HG03196 (cell line): Measurements from ENCODE around the gene PCSK7.

Experiments
- ATAC-seq: cut with Tn5 transposase; IDR thresholded peaks from one replicate; pipeline ENCODE4 v1.9.1; 2021; ENCODE audit not compliant: unreplicated experiment

The PCSK7 gene

DNA sequence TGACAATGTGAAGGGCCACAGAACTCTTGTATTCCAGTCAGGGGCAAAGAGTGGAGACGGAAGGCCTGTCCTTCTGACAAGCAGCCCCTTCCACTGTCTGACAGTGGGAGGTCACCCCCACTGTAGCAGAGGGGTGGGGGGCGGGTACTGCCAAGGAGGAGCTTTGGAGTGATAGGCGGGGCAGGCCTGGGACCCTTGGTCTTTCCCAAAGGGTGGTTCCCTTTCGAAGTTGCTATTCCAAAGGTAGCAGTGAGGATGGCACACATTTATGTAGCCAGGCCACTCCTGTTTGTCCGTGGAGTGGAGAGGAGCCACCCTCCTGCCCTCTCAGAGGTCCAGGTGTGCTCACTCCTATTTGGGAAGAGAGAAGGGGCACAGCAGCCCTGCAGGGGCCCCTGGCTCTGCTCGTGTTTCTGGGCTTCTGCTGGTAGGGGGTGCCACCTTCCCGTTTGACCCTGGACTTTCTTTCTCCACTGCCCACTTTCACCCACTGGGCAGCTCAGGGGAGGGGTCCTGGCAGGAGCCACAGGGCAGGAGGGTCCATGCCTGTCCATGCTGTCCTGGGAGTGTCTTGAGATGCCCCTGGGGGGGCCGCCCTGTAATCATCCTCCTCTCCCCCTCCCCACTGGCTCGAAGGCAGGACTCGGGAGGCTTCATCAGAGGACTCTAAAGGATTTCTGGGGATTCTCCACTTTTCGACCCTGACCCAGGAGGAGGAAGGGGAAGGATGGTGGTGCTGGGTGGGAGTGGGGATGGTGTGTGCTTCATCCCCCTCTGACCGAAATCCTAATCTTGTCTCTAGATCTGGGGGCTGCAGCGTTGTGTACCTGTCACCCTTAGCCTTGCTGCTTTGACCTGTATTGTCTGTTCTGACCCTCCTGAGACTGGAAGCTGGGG lies 31.7 kb downstream of the PCSK7 start:
- ATAC-seq = no peak

GRCh38 chr11:117199053-117199915 lies 32.6 kb downstream of the PCSK7 start, which contains the start of gene TAGLN:
TAGLN (plus strand) TSS chr11:117199370; CDS start chr11:117203014, 3,644 bp downstream.
- no peak for ATAC-seq

- ATAC-seq = no peak
Measured at GRCh38 chr11:117198613-117199012, 33.3 kb downstream of the PCSK7 start.

GRCh38 chr11:117197516-117198456 lies 34.1 kb downstream of the PCSK7 start:
- ATAC-seq = no peak

GRCh38 chr11:117197006-117197405 lies 34.9 kb downstream of the PCSK7 start:
- ATAC-seq = no peak

DNA sequence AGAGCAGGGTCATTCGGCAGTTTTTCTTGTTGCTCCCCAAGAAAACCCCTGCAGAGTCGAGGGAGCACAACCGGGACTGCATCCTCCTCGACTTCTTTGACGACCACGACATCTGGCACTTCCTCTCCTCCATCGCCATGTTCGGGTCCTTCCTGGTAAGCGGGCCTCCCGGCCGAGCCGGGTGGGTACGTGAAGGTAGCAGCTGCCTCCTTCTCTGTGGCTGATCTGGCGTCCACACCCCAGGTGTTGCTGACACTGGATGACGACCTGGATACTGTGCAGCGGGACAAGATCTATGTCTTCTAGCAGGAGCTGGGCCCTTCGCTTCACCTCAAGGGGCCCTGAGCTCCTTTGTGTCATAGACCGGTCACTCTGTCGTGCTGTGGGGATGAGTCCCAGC lies 36.1 kb downstream of the PCSK7 start:
- ATAC-seq = no peak

DNA sequence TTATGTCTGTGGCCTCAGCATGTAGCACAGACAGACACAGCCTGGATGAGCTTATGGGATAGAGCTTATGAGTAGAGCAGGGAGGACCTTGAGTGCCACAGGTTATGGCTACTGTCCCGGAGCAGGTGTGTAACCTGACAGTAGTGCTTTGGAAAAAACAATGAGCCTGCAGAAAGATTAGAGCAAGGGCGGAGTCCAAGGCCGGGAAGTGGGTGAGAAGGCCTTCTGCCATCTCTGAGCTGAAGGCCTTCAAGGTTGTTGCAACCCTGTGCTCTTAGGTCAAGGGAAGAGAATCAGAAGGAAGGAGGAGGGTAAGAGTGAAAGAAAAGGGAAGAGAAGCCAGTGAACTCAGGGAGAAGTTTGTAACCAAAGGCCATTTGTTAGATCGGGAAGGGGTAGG lies 36.6 kb downstream of the PCSK7 start:
- ATAC-seq = no peak

GRCh38 chr11:117194267-117194666 lies 37.6 kb downstream of the PCSK7 start:
- ATAC-seq = no peak

DNA sequence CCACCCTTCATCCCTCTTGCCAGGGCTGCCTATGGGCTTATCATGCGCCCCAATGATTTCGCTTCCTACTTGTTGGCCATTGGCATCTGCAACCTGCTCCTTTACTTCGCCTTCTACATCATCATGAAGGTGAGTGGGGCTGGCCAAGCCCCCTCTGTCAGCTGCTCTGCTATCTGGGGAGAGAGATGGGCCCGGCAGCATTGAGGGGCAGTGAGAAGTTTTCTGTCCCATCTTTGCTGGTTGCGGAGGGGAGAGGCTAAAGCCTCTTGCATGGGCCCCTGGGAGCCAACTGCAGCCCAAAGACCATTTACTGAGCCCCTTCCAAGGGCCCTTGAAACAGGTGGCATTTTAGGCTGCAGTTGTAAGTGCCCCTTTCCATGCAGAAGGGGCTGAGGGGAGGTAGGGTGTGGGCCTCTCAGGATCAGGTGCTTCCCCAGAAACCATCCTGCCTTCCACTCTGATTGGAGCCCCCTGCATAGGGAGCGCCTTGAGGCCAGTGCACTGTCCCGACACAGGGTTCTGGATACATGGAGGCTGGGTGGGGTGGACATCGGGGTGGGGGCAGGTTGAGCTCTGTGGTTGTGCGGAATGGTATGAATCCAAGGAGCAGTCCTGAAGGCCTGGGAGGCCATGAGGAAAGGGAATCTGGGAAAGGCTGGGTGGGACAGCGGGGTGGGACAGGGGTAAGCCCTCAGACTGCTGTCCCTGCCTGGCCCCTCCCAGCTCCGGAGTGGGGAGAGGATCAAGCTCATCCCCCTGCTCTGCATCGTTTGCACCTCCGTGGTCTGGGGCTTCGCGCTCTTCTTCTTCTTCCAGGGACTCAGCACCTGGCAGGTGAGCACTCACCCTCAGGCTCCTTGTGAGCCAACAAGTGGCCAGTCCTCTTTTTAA lies 38.5 kb downstream of the PCSK7 start:
- no peak for ATAC-seq

DNA sequence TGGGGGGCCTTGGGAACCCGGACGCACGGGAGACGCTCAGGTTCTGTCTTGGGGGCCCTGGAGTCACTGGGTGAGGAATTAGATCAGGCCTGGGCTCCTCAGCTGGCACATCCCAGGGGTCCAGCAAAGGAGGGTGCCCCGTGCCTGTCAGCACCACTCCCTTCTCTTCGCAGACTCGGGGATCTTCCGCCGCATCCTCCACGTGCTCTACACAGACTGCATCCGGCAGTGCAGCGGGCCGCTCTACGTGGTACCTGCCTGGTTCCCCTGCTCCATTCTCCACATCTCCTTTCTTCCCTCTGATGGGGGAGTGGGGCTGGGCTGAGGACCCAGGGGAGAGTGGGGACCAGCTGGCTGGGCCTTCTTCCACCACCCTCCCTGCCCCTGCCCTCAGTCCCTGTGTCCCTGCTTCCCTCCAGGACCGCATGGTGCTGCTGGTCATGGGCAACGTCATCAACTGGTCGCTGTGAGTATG lies 39.4 kb downstream of the PCSK7 start:
- no peak for ATAC-seq

- no peak for ATAC-seq
Measured at GRCh38 chr11:117191680-117192400, 40.0 kb downstream of the PCSK7 start.

DNA sequence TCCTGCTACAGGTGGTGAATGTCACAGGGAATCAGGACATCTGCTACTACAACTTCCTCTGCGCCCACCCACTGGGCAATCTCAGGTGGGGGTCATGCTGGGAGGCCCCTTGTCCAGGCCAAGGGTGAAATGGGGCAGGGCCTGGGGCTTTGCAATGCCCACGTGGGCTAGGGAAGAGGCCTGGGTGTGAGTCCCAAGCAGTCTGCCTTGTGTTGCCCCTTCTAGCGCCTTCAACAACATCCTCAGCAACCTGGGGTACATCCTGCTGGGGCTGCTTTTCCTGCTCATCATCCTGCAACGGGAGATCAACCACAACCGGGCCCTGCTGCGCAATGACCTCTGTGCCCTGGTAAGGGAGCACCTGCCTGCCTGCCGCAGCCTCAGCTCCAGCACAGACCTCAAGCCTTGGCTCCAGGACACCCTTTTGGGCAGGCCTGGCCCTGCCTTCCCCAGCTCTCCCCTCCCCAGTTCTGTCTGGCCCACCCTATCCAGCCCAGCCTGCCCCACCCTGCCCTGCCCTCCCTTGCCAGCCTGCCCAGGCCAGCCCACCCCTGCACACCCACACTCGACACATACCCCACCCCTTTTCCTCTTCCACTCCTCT lies 41.8 kb downstream of the PCSK7 start:
- no peak for ATAC-seq

DNA sequence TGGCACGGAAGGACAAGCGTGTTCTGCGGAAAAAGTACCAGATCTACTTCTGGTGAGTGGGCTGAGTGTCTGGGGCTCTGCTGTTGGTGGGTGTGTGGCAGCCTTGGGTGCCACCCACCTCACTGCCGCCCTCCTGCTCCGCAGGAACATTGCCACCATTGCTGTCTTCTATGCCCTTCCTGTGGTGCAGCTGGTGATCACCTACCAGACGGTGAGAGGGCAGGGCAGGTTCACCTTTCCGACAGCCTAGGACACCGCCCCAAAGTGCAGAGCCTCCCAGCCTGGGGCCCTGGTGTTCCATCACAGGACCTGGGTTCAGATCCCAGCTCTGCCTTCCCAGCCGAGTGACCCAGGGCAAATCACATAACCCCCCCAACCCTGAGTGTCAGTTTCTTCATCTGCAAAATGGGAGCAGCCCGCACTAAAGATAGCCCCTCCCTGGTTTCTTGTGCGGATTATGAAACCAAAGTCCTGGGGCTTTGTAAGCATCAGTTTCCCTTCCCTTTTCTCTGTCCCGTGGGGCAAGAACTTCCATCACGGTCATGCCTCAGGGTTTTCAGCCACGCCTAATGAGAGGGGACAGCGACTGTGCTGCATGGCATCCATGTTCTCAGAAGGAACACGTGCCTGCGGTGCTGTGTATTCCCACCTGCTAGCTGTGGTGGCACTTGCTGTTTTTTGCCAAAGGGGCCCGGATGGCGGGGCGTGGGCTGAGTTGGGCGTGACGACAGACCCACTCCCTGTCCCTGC lies 42.5 kb downstream of the PCSK7 start:
- ATAC-seq = no peak

- ATAC-seq = no peak
Measured at GRCh38 chr11:117188620-117189081, 43.2 kb downstream of the PCSK7 start.

DNA sequence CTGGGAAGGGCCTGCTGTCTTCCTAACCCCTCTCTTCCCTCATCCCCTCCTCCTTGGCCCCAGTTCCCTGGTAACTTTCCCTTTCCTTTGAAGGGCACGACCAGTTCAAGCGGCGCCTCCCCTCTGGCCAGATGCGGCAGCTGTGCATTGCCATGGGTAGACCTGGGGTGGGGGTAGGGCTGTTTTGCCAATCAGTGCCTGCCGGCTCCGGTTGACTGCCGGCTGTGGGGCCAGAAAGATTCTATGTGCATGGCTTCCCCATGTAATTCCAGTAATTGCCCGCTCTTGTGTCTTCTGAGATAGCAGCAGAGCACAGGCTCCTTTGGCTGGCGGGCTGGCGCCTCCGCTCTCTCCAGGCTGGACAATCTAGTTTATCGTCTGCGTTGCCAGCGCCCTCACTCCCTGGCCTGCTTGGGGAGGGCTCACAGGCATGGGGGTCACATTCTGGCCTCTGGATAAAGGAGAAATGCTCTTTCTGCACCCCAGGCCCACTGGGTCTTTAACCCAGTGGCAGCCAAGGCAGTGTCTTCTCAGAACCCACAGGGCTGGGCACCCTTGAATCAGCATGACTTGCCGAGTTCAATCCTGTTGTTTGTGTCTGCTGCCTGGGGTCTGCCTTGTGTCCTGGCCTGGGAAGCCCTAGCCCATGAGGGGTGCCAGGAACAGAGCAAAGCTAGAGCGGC lies 43.9 kb downstream of the PCSK7 start:
- ATAC-seq = no peak

GRCh38 chr11:117187428-117187798 lies 44.5 kb downstream of the PCSK7 start:
- ATAC-seq = no peak

GRCh38 chr11:117187007-117187406 lies 44.9 kb downstream of the PCSK7 start:
- no peak for ATAC-seq
